Upper lobe of right lung (tissue), 1 donor: ENCODE data around the gene CCNJ. TPM values are rescaled to one million over a fixed set of nuclear protein-coding genes. Genes with fewer than 3 reads are reported as not detected.

ENCODE experiments used
- ATAC-seq: fragments of 200-7000 bp; cut with Tn5 transposase; one replicate; pipeline ENCODE4 v1.9.1; 2020; ENCODE audit warnings: mild to moderate bottlenecking, moderate library complexity
- DNase-seq: peaks from one replicate; pipeline ENCODE4 v3.0.0-alpha.2; 2020
- H3K27ac ChIP-seq: fragments of 200-600 bp; one replicate; pipeline ENCODE4 v1.8.0; 2022
- H3K27me3 ChIP-seq: fragments of 200-600 bp; one replicate; pipeline ENCODE4 v1.8.0; 2022; ENCODE audit warnings: mild to moderate bottlenecking
- H3K36me3 ChIP-seq: fragments of 200-600 bp; one replicate; pipeline ENCODE4 v1.8.0; 2022
- H3K4me1 ChIP-seq: fragments of 200-600 bp; one replicate; pipeline ENCODE4 v1.8.0; 2022
- H3K4me3 ChIP-seq: fragments of 200-600 bp; one replicate; pipeline ENCODE4 v1.8.0; 2022; ENCODE audit warnings: mild to moderate bottlenecking
- H3K9me3 ChIP-seq: fragments of 200-600 bp; one replicate; pipeline ENCODE4 v1.8.0; 2022
- intact Hi-C: fragments of 100-400 bp; cut with DNase I; formaldehyde crosslinking; loops from one replicate; pipeline ENCODE4 v1.11.0; 2022
- total RNA-seq: library from RNA; stranded (reverse); fragmentation: NEBNext Ultra II Directional; extraction: Animal tissue kit (Norgen Biotek cat#: 25700); gene quantifications from one replicate; pipeline ENCODE4 v1.2.1, GENCODE V29; 2021
- TF ChIP-seq, protein P1 (sequence below): fragments of 200-600 bp; IDR thresholded peaks from one replicate; pipeline ENCODE4 v1.8.0; 2022; ENCODE audit warnings: antibody characterized with exemption
- donor health status: DM: no; HTN: yes; CAD: no; lungs with severe emphysema.

Gene CCNJ
- total RNA-seq, 1 donor from 2014 or later, result 8.4 TPM

DNA sequence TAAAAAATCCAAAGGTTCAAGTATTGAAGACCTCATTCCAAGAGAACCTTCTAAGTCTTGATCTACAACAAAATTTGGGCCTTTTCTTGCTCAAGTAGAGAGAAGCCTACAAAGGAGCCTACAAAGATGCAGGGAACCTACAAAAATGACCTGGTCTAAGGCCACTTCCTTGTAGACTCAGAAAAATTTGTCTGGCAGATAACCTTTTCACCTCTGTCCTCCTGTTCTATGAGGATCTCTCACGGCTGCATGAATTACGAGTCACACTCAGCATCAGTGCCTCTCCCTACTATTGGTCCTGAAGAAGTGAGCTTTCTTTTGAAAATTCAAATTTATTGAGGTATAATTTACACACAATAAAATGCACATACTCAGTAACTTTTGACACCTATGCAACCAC, 29.3 kb downstream of the CCNJ start:
- no peak for DNase-seq
- TF ChIP-seq, protein P1, sequence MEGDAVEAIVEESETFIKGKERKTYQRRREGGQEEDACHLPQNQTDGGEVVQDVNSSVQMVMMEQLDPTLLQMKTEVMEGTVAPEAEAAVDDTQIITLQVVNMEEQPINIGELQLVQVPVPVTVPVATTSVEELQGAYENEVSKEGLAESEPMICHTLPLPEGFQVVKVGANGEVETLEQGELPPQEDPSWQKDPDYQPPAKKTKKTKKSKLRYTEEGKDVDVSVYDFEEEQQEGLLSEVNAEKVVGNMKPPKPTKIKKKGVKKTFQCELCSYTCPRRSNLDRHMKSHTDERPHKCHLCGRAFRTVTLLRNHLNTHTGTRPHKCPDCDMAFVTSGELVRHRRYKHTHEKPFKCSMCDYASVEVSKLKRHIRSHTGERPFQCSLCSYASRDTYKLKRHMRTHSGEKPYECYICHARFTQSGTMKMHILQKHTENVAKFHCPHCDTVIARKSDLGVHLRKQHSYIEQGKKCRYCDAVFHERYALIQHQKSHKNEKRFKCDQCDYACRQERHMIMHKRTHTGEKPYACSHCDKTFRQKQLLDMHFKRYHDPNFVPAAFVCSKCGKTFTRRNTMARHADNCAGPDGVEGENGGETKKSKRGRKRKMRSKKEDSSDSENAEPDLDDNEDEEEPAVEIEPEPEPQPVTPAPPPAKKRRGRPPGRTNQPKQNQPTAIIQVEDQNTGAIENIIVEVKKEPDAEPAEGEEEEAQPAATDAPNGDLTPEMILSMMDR, result no peak
- Histone ChIP-seq H3K36me3 (no peaks in the 10 kb centered on the region), H3K9me3 (no peaks in the 10 kb centered on the region), H3K27me3 (no peaks in the 10 kb centered on the region), H3K27ac (no peak overlapping the region), H3K4me1 (no peaks in the 10 kb centered on the region), H3K4me3 (no peak overlapping the region)
- ATAC-seq, result no peak
- intact Hi-C loops, result no loop called here

DNA sequence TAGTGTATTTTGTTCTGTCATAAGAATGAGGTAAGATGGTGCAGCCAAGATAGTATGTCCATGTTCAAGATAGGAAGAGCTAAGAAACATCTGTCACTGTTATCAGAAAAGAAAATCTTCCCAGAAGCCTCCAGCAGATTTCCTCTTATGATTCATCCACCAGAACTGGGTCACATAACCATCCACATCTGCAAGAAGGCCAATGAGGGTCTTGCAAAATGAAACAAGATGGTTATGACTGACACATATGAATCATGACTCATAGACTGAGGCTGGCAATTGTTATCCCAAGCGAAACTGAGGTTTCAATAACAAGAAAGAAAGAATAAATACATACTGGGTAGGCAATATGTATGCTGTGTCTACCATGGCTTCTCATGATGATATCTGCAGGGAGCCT, 30.3 kb downstream of the CCNJ start:
- DNase-seq, result no peak

DNA sequence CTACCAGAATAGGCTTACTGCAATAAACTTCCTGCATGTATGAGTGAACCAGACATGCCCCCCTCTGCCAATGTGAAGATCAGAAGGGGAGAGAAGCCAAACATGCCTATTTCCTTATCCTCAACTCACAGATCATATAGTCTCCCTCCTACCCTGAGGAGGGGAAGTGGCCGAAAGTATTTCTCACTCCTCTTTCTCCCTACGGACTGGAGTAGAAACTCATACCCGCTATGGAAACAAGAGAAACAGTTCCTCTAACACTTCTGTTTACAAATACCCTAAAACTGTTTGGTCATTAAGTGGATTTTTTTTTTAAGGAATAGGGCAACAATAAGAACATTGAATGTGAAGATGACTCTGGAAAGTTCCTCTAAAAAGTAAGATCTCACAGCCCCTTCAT, 31.4 kb downstream of the CCNJ start:
- TF ChIP-seq, protein P1, result no peak
- no peaks in the 10 kb centered on the region for H3K9me3 ChIP-seq
- no peaks in the 10 kb centered on the region for H3K27me3 ChIP-seq
- H3K27ac ChIP-seq, result no peak overlapping the region
- no peak overlapping the region for H3K4me3 ChIP-seq
- H3K36me3 ChIP-seq, result no peaks in the 10 kb centered on the region
- no peak for DNase-seq
- no peaks in the 10 kb centered on the region for H3K4me1 ChIP-seq
- ATAC-seq, result no peak
- intact Hi-C loops, result no loop called here

More for the DNA sequence above, 30.3 kb downstream of the CCNJ start:
- no peak overlapping the region for H3K27ac ChIP-seq
- intact Hi-C loops, result no loop called here
- TF ChIP-seq, protein P1, result no peak
- H3K9me3 ChIP-seq, result no peaks in the 10 kb centered on the region
- no peaks in the 10 kb centered on the region for H3K4me1 ChIP-seq
- no peaks in the 10 kb centered on the region for H3K27me3 ChIP-seq
- no peaks in the 10 kb centered on the region for H3K36me3 ChIP-seq
- no peak for ATAC-seq
- H3K4me3 ChIP-seq, result no peak overlapping the region

DNA sequence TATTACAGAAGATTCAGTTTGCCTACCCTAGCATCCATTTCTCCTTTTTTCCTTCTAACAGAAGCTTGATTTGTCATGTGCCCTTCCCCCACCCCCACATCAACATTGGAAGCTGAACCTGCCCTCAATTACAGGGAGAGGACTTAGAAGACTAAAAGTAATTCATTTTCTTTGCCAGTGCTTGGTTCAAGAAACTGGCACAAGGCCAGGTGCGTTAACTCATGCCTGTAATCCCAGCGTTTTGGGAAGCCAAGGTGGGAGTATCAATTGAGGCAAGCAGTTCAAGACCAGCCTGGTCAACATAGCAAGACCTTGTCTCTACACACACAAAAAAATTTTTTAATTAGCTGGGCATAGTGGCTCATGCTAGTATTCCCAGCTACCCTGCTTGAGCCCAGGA, 32.6 kb downstream of the CCNJ start:
- DNase-seq, result no peak
- TF ChIP-seq, protein P1, result no peak

DNA sequence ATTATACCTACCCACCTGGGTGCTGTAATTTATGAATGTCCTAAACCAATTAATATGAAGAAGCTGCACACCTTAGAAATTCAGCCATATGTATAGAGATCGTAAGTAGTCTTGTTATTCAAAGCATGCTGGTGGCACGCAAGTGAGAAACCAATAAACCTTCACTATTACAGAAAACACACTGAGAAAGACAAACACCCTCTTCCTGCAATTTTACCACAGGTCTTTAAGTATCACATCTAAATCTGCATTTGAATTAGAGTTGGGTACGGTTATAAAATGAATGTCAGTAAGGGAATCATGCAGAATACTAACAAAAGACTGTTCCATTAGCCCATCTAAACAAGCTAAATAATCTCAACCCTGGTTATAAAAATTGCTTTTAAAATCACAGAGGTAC, 33.8 kb downstream of the CCNJ start:
- no peak for DNase-seq
- H3K27me3 ChIP-seq, result no peaks in the 10 kb centered on the region
- H3K4me3 ChIP-seq, result no peak overlapping the region
- no peaks in the 10 kb centered on the region for H3K4me1 ChIP-seq
- no peaks in the 10 kb centered on the region for H3K9me3 ChIP-seq
- intact Hi-C loops, result no loop called here
- TF ChIP-seq, protein P1, result no peak
- no peak for ATAC-seq
- H3K36me3 ChIP-seq, result no peaks in the 10 kb centered on the region
- no peak overlapping the region for H3K27ac ChIP-seq

More for the DNA sequence above, 32.6 kb downstream of the CCNJ start:
- no peaks in the 10 kb centered on the region for H3K4me1 ChIP-seq
- intact Hi-C loops, result no loop called here
- no peaks in the 10 kb centered on the region for H3K36me3 ChIP-seq
- no peaks in the 10 kb centered on the region for H3K9me3 ChIP-seq
- H3K27me3 ChIP-seq, result no peaks in the 10 kb centered on the region
- no peak overlapping the region for H3K4me3 ChIP-seq
- no peak for ATAC-seq
- no peak overlapping the region for H3K27ac ChIP-seq

DNA sequence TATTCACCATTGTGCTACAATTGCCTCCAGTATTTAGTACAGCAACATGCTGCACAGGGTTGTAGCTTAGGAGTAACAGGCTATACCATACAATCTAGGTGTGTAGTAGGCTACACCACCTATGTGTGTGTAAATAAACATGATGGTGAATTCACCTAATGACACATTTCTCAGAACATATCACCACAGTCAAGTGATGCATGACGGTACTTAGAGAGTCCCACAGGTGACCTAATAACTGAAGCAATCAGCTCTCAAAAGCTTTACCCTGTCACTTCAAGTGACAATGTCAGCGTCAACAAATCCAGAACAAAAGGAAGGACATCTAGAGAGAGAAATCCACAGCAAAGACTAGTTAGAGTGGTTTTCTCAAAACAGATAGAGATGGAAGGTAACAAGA, 38.8 kb downstream of the CCNJ start:
- TF ChIP-seq, protein P1, result no peak
- H3K4me3 ChIP-seq, result no peak overlapping the region
- no peaks in the 10 kb centered on the region for H3K9me3 ChIP-seq
- H3K27ac ChIP-seq, result no peak overlapping the region
- no peaks in the 10 kb centered on the region for H3K4me1 ChIP-seq
- no peaks in the 10 kb centered on the region for H3K36me3 ChIP-seq
- H3K27me3 ChIP-seq, result no peaks in the 10 kb centered on the region
- intact Hi-C loops, result no loop called here
- ATAC-seq (no peak), DNase-seq (no peak)
